IMR-90 (cell line): ENCODE measurements around the gene COMMD1. TPM values are rescaled to one million over a fixed set of nuclear protein-coding genes. Genes with fewer than 3 reads are reported as not detected.

ENCODE experiments used
- ATAC-seq: fragments of 200-7000 bp; cut with Tn5 transposase; 2 replicates; pipeline ENCODE4 v1.9.1; 2020; ENCODE audit warnings: low read depth, mild to moderate bottlenecking, moderate library complexity
- BruUV-seq: library from RNA; stranded (reverse); fragments of 400-500 nt; replicated peaks from 2 replicates; lab custom pipeline; 2021; lab: Mats Ljungman, UMichigan
- CTCF ChIA-PET: fragments of 300-600 bp; formaldehyde crosslinking; extraction: SDS; loops from one replicate; lab custom pipeline; 2021; ENCODE audit warnings: antibody characterized with exemption; lab: Yijun Ruan, JAX
- POLR2A ChIA-PET: fragments of 300-600 bp; sonication (Branson Sonifier 250); formaldehyde crosslinking; loops from one replicate; lab custom pipeline; 2022; ENCODE audit warnings: antibody characterized with exemption; ENCODE audit not compliant: unreplicated experiment; lab: Charles Lee
- DNase-seq: peaks from one replicate; pipeline ENCODE4 v3.0.0; 2013
- H2AFZ ChIP-seq: replicated peaks from 2 replicates; pipeline ENCODE3; 2013; ENCODE audit warnings: low read length, mild to moderate bottlenecking; ENCODE audit not compliant: poor library complexity
- H2AK5ac ChIP-seq: 2 replicates; pipeline ENCODE4 v1.6.1; 2013; ENCODE audit warnings: low read depth, low read length, inconsistent platforms
- H2AK9ac ChIP-seq: replicated peaks from 2 replicates; pipeline ENCODE3; 2013; ENCODE audit warnings: mild to moderate bottlenecking, low read depth, low read length, moderate library complexity; ENCODE audit not compliant: poor library complexity
- H2BK120ac ChIP-seq: 2 replicates; pipeline ENCODE4 v1.6.1; 2013; ENCODE audit warnings: low read depth, low read length, inconsistent platforms
- H2BK15ac ChIP-seq: 3 replicates; pipeline ENCODE4 v1.6.1; 2013; ENCODE audit warnings: low read depth, low read length, inconsistent platforms
- H2BK20ac ChIP-seq: 2 replicates; pipeline ENCODE4 v1.6.1; 2013; ENCODE audit warnings: low read depth, mild to moderate bottlenecking, inconsistent platforms, low read length, moderate library complexity
- H2BK5ac ChIP-seq: 2 replicates; pipeline ENCODE4 v1.6.1; 2013; ENCODE audit warnings: mild to moderate bottlenecking, low read depth, low read length, inconsistent platforms; ENCODE audit not compliant: poor library complexity, severe bottlenecking
- H3K14ac ChIP-seq: replicated peaks from 2 replicates; pipeline ENCODE4 v1.6.1; 2013; ENCODE audit warnings: low read depth, low read length, inconsistent platforms
- H3K18ac ChIP-seq: 2 replicates; pipeline ENCODE4 v1.6.1; 2013; ENCODE audit warnings: low read depth, low read length, control low read depth
- H3K23ac ChIP-seq: 2 replicates; pipeline ENCODE4 v1.6.1; 2013; ENCODE audit warnings: low read depth, low read length, inconsistent platforms
- H3K27ac ChIP-seq: 2 replicates; pipeline ENCODE4 v1.5.1; 2013; ENCODE audit warnings: mild to moderate bottlenecking, control low read depth, low read length; ENCODE audit not compliant: insufficient read depth
- H3K27me3 ChIP-seq: 2 replicates; pipeline ENCODE4 v1.6.1; 2013; ENCODE audit warnings: low read length; ENCODE audit not compliant: control insufficient read depth, insufficient read depth
- H3K36me3 ChIP-seq: 2 replicates; pipeline ENCODE4 v1.6.1; 2013; ENCODE audit warnings: low read length, mixed read lengths; ENCODE audit not compliant: control insufficient read depth, insufficient read depth
- H3K4ac ChIP-seq: 2 replicates; pipeline ENCODE4 v1.6.1; 2013; ENCODE audit warnings: low read depth, low read length, inconsistent platforms
- H3K4me1 ChIP-seq: 2 replicates; pipeline ENCODE4 v1.6.1; 2013; ENCODE audit warnings: low read length, mixed read lengths; ENCODE audit not compliant: control insufficient read depth, insufficient read depth
- H3K4me2 ChIP-seq: 2 replicates; pipeline ENCODE4 v1.6.1; 2013; ENCODE audit warnings: low read depth, mild to moderate bottlenecking, control low read depth, low read length, moderate library complexity
- H3K4me3 ChIP-seq: 2 replicates; pipeline ENCODE4 v1.5.1; 2013; ENCODE audit warnings: low read depth, mild to moderate bottlenecking, control low read depth, low read length, moderate library complexity; ENCODE audit not compliant: insufficient read depth
- H3K56ac ChIP-seq: 2 replicates; pipeline ENCODE4 v1.6.1; 2013; ENCODE audit warnings: low read length, inconsistent platforms; ENCODE audit not compliant: insufficient read depth; ENCODE audit errors: extremely low read depth
- H3K79me1 ChIP-seq, 2 experiments: 2 replicates each; pipeline ENCODE4 v1.6.1; 2013; ENCODE audit warnings: low read length in 2 of 2, inconsistent platforms in 1 of 2, low read depth in 1 of 2
- H3K9ac ChIP-seq: 2 replicates; pipeline ENCODE4 v1.6.1; 2013; ENCODE audit warnings: low read depth, low read length, control low read depth
- H3K9me1 ChIP-seq: 2 replicates; pipeline ENCODE4 v1.6.1; 2013; ENCODE audit warnings: low read length, inconsistent platforms; ENCODE audit not compliant: insufficient read depth
- H3K9me3 ChIP-seq: 2 replicates; pipeline ENCODE4 v1.6.1; 2013; ENCODE audit warnings: low read length; ENCODE audit not compliant: control insufficient read depth, insufficient read depth
- H4K20me1 ChIP-seq: 2 replicates; pipeline ENCODE4 v1.6.1; 2013; ENCODE audit warnings: low read length, inconsistent platforms; ENCODE audit not compliant: insufficient read depth
- H4K5ac ChIP-seq: 2 replicates; pipeline ENCODE4 v1.6.1; 2013; ENCODE audit warnings: mild to moderate bottlenecking, low read depth, low read length, control low read depth
- H4K8ac ChIP-seq, 2 experiments: 2 replicates each; pipeline ENCODE4 v1.6.1; 2013; ENCODE audit warnings: low read depth in 2 of 2, low read length in 2 of 2, control low read depth in 1 of 2, inconsistent platforms in 1 of 2
- H4K91ac ChIP-seq: 2 replicates; pipeline ENCODE4 v1.6.1; 2013; ENCODE audit warnings: low read depth, low read length, inconsistent platforms; ENCODE audit not compliant: insufficient read depth
- BHLHE40 ChIP-seq: fragments of 150-350 bp; IDR thresholded peaks from 2 replicates; pipeline ENCODE4 v1.6.1; 2016; ENCODE audit warnings: mild to moderate bottlenecking, low read depth, low read length
- WGBS, 2 experiments: methylation state at CpG; one replicate each; pipeline versions ENCODE4 v1.1.5 to v1.1.7; 2013; ENCODE audit warnings: missing lambda C conversion rate in 2 of 2; ENCODE audit not compliant: insufficient read length in 1 of 2; ENCODE audit errors: extremely low coverage in 2 of 2; 5-methylcytosine and 5-hydroxymethylcytosine counted together
- dilution Hi-C: fragments of 300-500 bp; cut with HindIII; formaldehyde crosslinking; loops from one replicate; pipeline ENCODE4 v1.14.3; 2018; ENCODE audit warnings: low sequenced_read_pairs; ENCODE audit not compliant: unreplicated experiment
- in situ Hi-C: fragments of 300-500 bp; cut with MboI; formaldehyde crosslinking; loops from 3 replicates; pipeline ENCODE4 v1.14.3; 2019; ENCODE audit warnings: low sequenced_read_pairs, inconsistent platforms, mixed read lengths
- intact Hi-C: fragments of 100-400 bp; cut with micrococcal nuclease; formaldehyde crosslinking; loops from 2 replicates; pipeline ENCODE4 v1.10.0; 2022
- polyA plus RNA-seq, 3 experiments: library from polyadenylated mRNA; depleted of rRNA; stranded (reverse); fragments of >200 nt; gene quantifications; 2 replicates each; pipeline ENCODE4 v1.2.3, GENCODE V29; 2012; ENCODE audit warnings: low replicate concordance in 1 of 3
- total RNA-seq: library from RNA; depleted of rRNA; stranded (reverse); fragments of >200 nt; gene quantifications from 2 replicates; pipeline ENCODE4 v1.2.3, GENCODE V29; 2012

Gene COMMD1
- total and polyA plus RNA-seq, 2 of the 4 experiments (the other 2 are of a cell fraction) = 42.8 to 60.4 TPM

- WGBS, 2 experiments = no CpG with 5 or more reads among the region's 2 CpGs
- Histone ChIP-seq H3K27me3 (no peaks in the 10 kb centered on the region), H4K91ac (no peak overlapping the region), H3K4me2 (no peak overlapping the region), H3K9me3 (no peaks in the 10 kb centered on the region), H3K9me1 (no peaks in the 10 kb centered on the region), H3K23ac (no peak overlapping the region), H4K5ac (no peak overlapping the region), H4K20me1 (no peaks in the 10 kb centered on the region), H2BK15ac (no peak overlapping the region), H3K56ac (no peak overlapping the region), H2BK120ac (no peak overlapping the region), H2AK9ac (no peak overlapping the region), H2AFZ (no peak overlapping the region), H2BK20ac (no peak overlapping the region), H3K79me1 (no peaks in the 10 kb centered on the region), H3K4me1 (no peaks in the 10 kb centered on the region), H2BK5ac (no peak overlapping the region), H3K9ac (no peak overlapping the region), H3K4me3 (no peak overlapping the region), H3K27ac (no peak overlapping the region), H3K18ac (no peak overlapping the region), H2AK5ac (no peak overlapping the region), H4K8ac (no peak overlapping the region), H3K36me3 (no peaks in the 10 kb centered on the region), H3K14ac (no peak overlapping the region), H3K4ac (no peak overlapping the region)
- intact Hi-C loops = no loop called here
- POLR2A ChIA-PET = no interaction called here
- TF ChIP-seq BHLHE40 = no peak
- dilution Hi-C loops = no loop called here
- CTCF ChIA-PET = no interaction called here
- no TSS peak for BruUV-seq
- DNase-seq = no peak
- in situ Hi-C loops = no loop called here
- no peak for ATAC-seq
Measured at GRCh38 chr2:62101886-62102285, 196.4 kb downstream of the COMMD1 start.
